Astrocyte of the cerebellum (primary cell): ENCODE results near the gene C9.

ENCODE experiments used
- DNase-seq: peaks from one replicate; pipeline ENCODE4 v3.0.0-alpha.2; 2011; ENCODE audit warnings: low read depth
- H3K4me3 ChIP-seq: 2 replicates; pipeline ENCODE4 v1.5.1; 2011; ENCODE audit warnings: mild to moderate bottlenecking, low read depth, low read length, moderate library complexity
- CTCF ChIP-seq: IDR thresholded peaks from 2 replicates; pipeline ENCODE4 v1.5.1; 2012; ENCODE audit warnings: low read length, low read depth, moderate library complexity, mild to moderate bottlenecking; ENCODE audit errors: missing control alignments
- in situ Hi-C: cut with HindIII; loops from 2 replicates; pipeline ENCODE4 v1.10.0; 2017; ENCODE audit warnings: low sequenced_read_pairs

Gene C9

DNA sequence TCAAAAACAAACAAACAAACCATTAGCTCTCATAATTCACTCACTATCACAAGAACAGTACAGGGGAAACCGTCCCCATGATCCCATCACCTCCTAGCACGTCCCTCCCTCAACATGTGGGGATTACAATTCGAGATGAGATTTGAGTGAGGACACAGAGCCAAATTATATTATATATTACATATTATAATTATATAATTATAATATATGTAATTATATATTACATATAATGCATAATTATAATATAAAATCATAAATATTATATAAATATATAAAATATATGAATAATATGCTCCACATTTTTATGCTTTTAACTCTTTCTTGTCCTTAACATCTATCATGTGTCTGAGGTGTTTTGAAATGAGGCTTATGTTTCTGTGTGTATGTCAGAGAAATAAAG lies 3.4 kb upstream of the C9 start:
- H3K4me3 ChIP-seq, result no peak overlapping the region
- in situ Hi-C loops, result no loop called here
- no peak for DNase-seq
- TF ChIP-seq CTCF, result no peak

- in situ Hi-C loops, result no loop called here
- no peak for DNase-seq
- H3K4me3 ChIP-seq, result no peak overlapping the region
- no peak for TF ChIP-seq CTCF
These were observed 1.1 kb downstream of the C9 start for GRCh38 chr5:39363217-39363616.

GRCh38 chr5:39362646-39363045 lies 1.6 kb downstream of the C9 start:
- TF ChIP-seq CTCF, result no peak

DNA sequence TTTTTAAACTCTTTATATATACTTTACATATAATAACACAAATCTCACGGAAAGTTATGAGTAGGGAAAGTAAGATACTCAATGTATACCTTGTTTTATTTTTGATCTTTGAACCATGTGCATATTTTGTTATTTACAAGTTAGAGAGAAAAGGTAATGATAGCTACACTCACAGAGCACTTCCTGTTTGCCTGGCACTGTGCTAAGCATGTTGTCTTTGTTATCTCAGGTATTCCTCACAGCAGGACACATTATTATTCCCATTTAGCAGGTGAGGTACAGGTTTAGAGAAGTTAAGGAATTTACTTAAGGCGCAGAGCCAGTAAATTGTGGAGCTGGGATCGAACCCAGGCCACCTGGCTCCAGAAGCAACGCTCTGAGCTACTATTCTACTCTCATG lies 3.0 kb downstream of the C9 start:
- in situ Hi-C loops, result no loop called here
- DNase-seq, result no peak
- no peak overlapping the region for H3K4me3 ChIP-seq
- TF ChIP-seq CTCF, result no peak

More at GRCh38 chr5:39362646-39363045, 1.6 kb downstream of the C9 start:
- no peak for DNase-seq
- in situ Hi-C loops, result no loop called here
- no peak overlapping the region for H3K4me3 ChIP-seq

DNA sequence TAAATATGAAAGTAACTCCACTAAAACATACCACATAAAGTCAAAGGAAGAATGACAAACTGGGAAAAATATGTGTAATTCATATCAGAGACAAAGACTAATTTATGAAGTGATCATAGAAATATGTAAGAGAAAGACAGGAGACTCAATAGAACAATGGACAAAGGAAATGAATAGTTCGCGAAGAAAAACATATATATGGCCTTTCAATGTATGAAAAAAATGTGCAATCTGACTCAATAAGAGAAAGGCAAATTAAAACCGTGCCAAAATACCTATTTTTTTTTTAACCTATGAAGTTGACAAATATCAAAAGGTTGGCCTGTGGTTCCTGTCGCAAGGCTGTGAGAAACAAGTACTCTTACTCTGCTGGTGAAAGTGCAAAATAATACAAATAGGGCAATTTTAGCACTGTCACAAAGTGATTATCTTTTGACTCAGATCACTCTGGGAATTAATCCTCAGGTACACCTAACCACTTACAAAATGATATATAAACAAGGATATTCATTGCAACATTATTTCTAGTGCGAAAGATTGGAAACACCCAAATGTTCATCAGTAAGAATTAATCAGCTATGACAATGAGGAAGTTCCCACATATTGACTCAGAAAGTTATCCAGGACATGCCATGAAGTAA lies 3.7 kb downstream of the C9 start:
- in situ Hi-C loops, result no loop called here
- no peak for DNase-seq
- no peak overlapping the region for H3K4me3 ChIP-seq
- TF ChIP-seq CTCF, result no peak

DNA sequence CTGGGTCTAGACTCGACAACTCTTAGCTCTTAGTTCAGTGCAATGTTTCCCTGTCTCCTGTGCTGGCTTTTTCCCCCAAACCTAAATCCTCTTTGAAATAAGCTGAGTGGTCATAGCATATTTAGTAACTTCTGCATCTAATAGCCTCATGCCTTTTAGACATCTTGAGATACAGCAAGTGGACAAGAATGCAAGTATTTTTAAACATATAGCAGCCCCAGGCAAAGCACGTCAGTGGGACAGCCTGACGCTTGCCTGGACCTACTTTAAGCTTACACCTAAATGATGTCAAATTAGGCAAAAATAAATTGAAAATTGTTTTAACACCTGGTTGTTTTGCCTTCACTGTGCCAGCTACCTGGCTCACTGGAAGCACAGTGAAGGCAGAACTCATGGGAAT lies 8.0 kb downstream of the C9 start:
- TF ChIP-seq CTCF, result no peak
- in situ Hi-C loops, result no loop called here
- H3K4me3 ChIP-seq, result no peak overlapping the region
- no peak for DNase-seq

- no peak overlapping the region for H3K4me3 ChIP-seq
- no peak for TF ChIP-seq CTCF
- in situ Hi-C loops, result no loop called here
- no peak for DNase-seq
These were observed 9.0 kb downstream of the C9 start for GRCh38 chr5:39355324-39355723.
